Measurements from ENCODE around the gene APLN. TPM values are rescaled to one million over a fixed set of nuclear protein-coding genes. Genes with fewer than 3 reads are reported as not detected.

APLN gene
- polyA plus RNA-seq, 1 donor (not counting 4 experiments of a cell fraction or from before 2014, with no cell fraction given): 1.8 TPM

- no peak overlapping the region for H3K9ac ChIP-seq (ENCODE audit: control insufficient read depth, extremely low read depth, insufficient read depth, low read length)
- DNase-seq (ENCODE audit: low read depth, low spot score) (no peak), FAIRE-seq (no peak)
- no peaks in the 10 kb centered on the region for H3K9me1 ChIP-seq (ENCODE audit: control insufficient read depth, extremely low read depth, insufficient read depth, low read length)
- dilution Hi-C loops (cut with MboI; ENCODE audit: extremely low pct_ligation_motif_present, low sequenced_read_pairs): no loop called here
- no peaks in the 10 kb centered on the region for H3K36me3 ChIP-seq (ENCODE audit: control insufficient read depth in 2 of 2, extremely low read depth in 1 of 2, insufficient read depth in 2 of 2, low read length in 2 of 2)
- TF ChIP-seq, protein P1, sequence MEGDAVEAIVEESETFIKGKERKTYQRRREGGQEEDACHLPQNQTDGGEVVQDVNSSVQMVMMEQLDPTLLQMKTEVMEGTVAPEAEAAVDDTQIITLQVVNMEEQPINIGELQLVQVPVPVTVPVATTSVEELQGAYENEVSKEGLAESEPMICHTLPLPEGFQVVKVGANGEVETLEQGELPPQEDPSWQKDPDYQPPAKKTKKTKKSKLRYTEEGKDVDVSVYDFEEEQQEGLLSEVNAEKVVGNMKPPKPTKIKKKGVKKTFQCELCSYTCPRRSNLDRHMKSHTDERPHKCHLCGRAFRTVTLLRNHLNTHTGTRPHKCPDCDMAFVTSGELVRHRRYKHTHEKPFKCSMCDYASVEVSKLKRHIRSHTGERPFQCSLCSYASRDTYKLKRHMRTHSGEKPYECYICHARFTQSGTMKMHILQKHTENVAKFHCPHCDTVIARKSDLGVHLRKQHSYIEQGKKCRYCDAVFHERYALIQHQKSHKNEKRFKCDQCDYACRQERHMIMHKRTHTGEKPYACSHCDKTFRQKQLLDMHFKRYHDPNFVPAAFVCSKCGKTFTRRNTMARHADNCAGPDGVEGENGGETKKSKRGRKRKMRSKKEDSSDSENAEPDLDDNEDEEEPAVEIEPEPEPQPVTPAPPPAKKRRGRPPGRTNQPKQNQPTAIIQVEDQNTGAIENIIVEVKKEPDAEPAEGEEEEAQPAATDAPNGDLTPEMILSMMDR (optimal IDR thresholded peaks at IDR 0.05 in 1 of 3, IDR thresholded peaks at IDR 0.05 in 1 of 3, conservative IDR thresholded peaks at IDR 0.05 in 1 of 3; ENCODE audit: extremely low read depth in 1 of 3, insufficient read depth in 2 of 3, low read length in 3 of 3): no peak
- TF ChIP-seq EZH2 (IDR thresholded peaks at IDR 0.05; ENCODE audit: low read length): no peak
- H3K9me3 ChIP-seq (ENCODE audit: control insufficient read depth, low read depth, low read length): no peaks in the 10 kb centered on the region
- H3K27ac ChIP-seq (ENCODE audit: control insufficient read depth, insufficient read depth, low read length): no peak overlapping the region
- H3K4me1 ChIP-seq (ENCODE audit: control insufficient read depth, extremely low read depth, insufficient read depth, low read length): peaks cover 4% of the 10 kb centered on the region
- H2AFZ ChIP-seq (ENCODE audit: control insufficient read depth, low read length): no peak overlapping the region
- no peak overlapping the region for H3K4me3 ChIP-seq (ENCODE audit: control insufficient read depth in 2 of 3, extremely low read depth in 1 of 3, insufficient read depth in 2 of 3, low read depth in 1 of 3, low read length in 3 of 3)
- no peaks in the 10 kb centered on the region for H3K79me2 ChIP-seq (ENCODE audit: control insufficient read depth, insufficient read depth, low read length)
- H3K27me3 ChIP-seq (ENCODE audit: control insufficient read depth, extremely low read depth, insufficient read depth, low read length): peaks cover 11% of the 10 kb centered on the region
- H4K20me1 ChIP-seq (ENCODE audit: control insufficient read depth, extremely low read depth, insufficient read depth, low read length): no peaks in the 10 kb centered on the region
- no peak overlapping the region for H3K4me2 ChIP-seq (ENCODE audit: control insufficient read depth, extremely low read depth, insufficient read depth, low read depth, low read length)
Measured at GRCh38 chrX:129658429-129658828, 3.7 kb upstream of the APLN start.

GRCh38 chrX:129655547-129656249, 942 bp upstream of the APLN start:
- peak; percentile 32 for FAIRE-seq
- dilution Hi-C loops (cut with MboI; ENCODE audit: extremely low pct_ligation_motif_present, low sequenced_read_pairs): no loop called here

More at GRCh38 chrX:129655547-129656249, 942 bp upstream of the APLN start:
- H3K79me2 ChIP-seq (ENCODE audit: control insufficient read depth, insufficient read depth, low read length): no peaks in the 10 kb centered on the region
- H4K20me1 ChIP-seq (ENCODE audit: control insufficient read depth, extremely low read depth, insufficient read depth, low read length): no peaks in the 10 kb centered on the region
- TF ChIP-seq EZH2 (IDR thresholded peaks at IDR 0.05; ENCODE audit: low read length): no peak
- TF ChIP-seq, protein P1 (optimal IDR thresholded peaks at IDR 0.05 in 1 of 3, IDR thresholded peaks at IDR 0.05 in 1 of 3, conservative IDR thresholded peaks at IDR 0.05 in 1 of 3; ENCODE audit: extremely low read depth in 1 of 3, insufficient read depth in 2 of 3, low read length in 3 of 3): peak in 2 of 3 experiments; percentile 15 to 19
- H3K9me3 ChIP-seq (ENCODE audit: control insufficient read depth, low read depth, low read length): no peaks in the 10 kb centered on the region
- peaks cover 4% of the 10 kb centered on the region for H3K4me1 ChIP-seq (ENCODE audit: control insufficient read depth, extremely low read depth, insufficient read depth, low read length)
- H3K27me3 ChIP-seq (ENCODE audit: control insufficient read depth, extremely low read depth, insufficient read depth, low read length): peaks cover 15% of the 10 kb centered on the region
- DNase-seq (ENCODE audit: low read depth, low spot score): no peak
- H3K27ac ChIP-seq (ENCODE audit: control insufficient read depth, insufficient read depth, low read length): no peak overlapping the region
- H3K36me3 ChIP-seq (ENCODE audit: control insufficient read depth in 2 of 2, extremely low read depth in 1 of 2, insufficient read depth in 2 of 2, low read length in 2 of 2): no peaks in the 10 kb centered on the region
- no peak overlapping the region for H3K4me3 ChIP-seq (ENCODE audit: control insufficient read depth in 2 of 3, extremely low read depth in 1 of 3, insufficient read depth in 2 of 3, low read depth in 1 of 3, low read length in 3 of 3)
- no peak overlapping the region for H2AFZ ChIP-seq (ENCODE audit: control insufficient read depth, low read length)
- H3K9me1 ChIP-seq (ENCODE audit: control insufficient read depth, extremely low read depth, insufficient read depth, low read length): no peaks in the 10 kb centered on the region
- H3K9ac ChIP-seq (ENCODE audit: control insufficient read depth, extremely low read depth, insufficient read depth, low read length): no peak overlapping the region
- no peak overlapping the region for H3K4me2 ChIP-seq (ENCODE audit: control insufficient read depth, extremely low read depth, insufficient read depth, low read depth, low read length)

All from keratinocyte (primary cell).